ENCODE data around the gene NKD1.

GRCh38 chr16:50572700-50573099 is 24.5 kb downstream of the NKD1 start:
- TF ChIP-seq CTCF (IDR thresholded peaks at IDR 0.05), result no peak
- TF ChIP-seq POLR2A (IDR thresholded peaks at IDR 0.05), result no peak
